Right lobe of liver (tissue), 6 donors: Measurements from ENCODE around the gene GOLGA1. TPM values are rescaled to one million over a fixed set of nuclear protein-coding genes. Genes with fewer than 3 reads are reported as not detected.

ENCODE experiments used
- ATAC-seq, 4 donors: fragments of 200-7000 bp; cut with Tn5 transposase; one replicate each; pipeline ENCODE4 v1.9.1; 2020; ENCODE audit warnings: mild to moderate bottlenecking in 4 of 4, moderate library complexity in 4 of 4
- DNase-seq, 3 donors: peaks; one replicate each; pipeline ENCODE4 v3.0.0-alpha.2; 2020
- H3K27ac ChIP-seq, 3 donors: fragments of 200-600 bp; one replicate each; pipeline ENCODE4 v1.8.0; 2022
- H3K27me3 ChIP-seq, 2 donors: fragments of 200-600 bp; one replicate each; pipeline ENCODE4 v1.8.0; 2022
- H3K36me3 ChIP-seq, 4 donors: fragments of 200-600 bp; sonication (generic) in 1 of 4; one replicate each; pipeline versions ENCODE4 v1.5.1 to v1.8.0; 2017 to 2022; ENCODE audit warnings: control low read depth in 1 of 4
- H3K4me1 ChIP-seq, 4 donors: fragments of 200-600 bp; sonication (generic) in 1 of 4; one replicate each; pipeline versions ENCODE4 v1.5.1 to v1.8.0; 2017 to 2022; ENCODE audit warnings: control low read depth in 1 of 4
- H3K4me3 ChIP-seq, 3 donors: fragments of 200-600 bp; one replicate each; pipeline ENCODE4 v1.8.0; 2022
- H3K9me3 ChIP-seq, 4 donors: fragments of 200-600 bp; sonication (generic) in 1 of 4; one replicate each; pipeline versions ENCODE4 v1.5.1 to v1.8.0; 2017 to 2022; ENCODE audit warnings: control low read depth in 1 of 4
- CTCF ChIP-seq, 4 donors: fragments of 200-600 bp in 3 of 4; fragments of 450-650 bp in 1 of 4; IDR thresholded peaks; one replicate each; pipeline versions ENCODE4 v1.5.1 to v1.8.0; 2016 to 2022; ENCODE audit warnings: antibody characterized with exemption in 4 of 4, mild to moderate bottlenecking in 2 of 4
- POLR2A ChIP-seq: fragments of 450-650 bp; IDR thresholded peaks from one replicate; pipeline ENCODE4 v1.6.1; 2017; ENCODE audit warnings: antibody characterized with exemption, mild to moderate bottlenecking
- WGBS: methylation state at CpG from one replicate; pipeline ENCODE4 v1.1.6; 2018; ENCODE audit warnings: low coverage, low lambda C conversion rate; ENCODE audit not compliant: insufficient coverage; ENCODE audit errors: missing lambda C conversion rate; 5-methylcytosine and 5-hydroxymethylcytosine counted together
- intact Hi-C, 2 donors: fragments of 100-400 bp; cut with DNase I; formaldehyde crosslinking; loops; one replicate each; pipeline versions ENCODE4 v1.11.2 to v1.14.1; 2022
- total RNA-seq, 6 experiments: library from RNA; depleted of rRNA in 2 of 6; stranded (reverse); fragments of >200 nt in 2 of 6; fragmentation: NEBNext Ultra II Directional in 3 of 6; extraction: Animal tissue kit (Norgen Biotek cat#: 25700) in 3 of 6; gene quantifications; one replicate each; pipeline versions ENCODE4 v1.1.0 to v1.2.4, GENCODE V29; 2016 to 2023
- donor health status: DM: no; HTN: yes; CAD: no.
- donor health status: DM: no; HTN: no; CAD: no.
- donor health status: DM: no; HTN: no; CAD: no.
- donor health status: DM: no; HTN: yes; CAD: no.
- donor health status: DM: no; HTN: yes; CAD: no.

The GOLGA1 gene
- total RNA-seq, 6 experiments from 2014 or later, result 10.2 to 16.2 (median 12.5) TPM

DNA sequence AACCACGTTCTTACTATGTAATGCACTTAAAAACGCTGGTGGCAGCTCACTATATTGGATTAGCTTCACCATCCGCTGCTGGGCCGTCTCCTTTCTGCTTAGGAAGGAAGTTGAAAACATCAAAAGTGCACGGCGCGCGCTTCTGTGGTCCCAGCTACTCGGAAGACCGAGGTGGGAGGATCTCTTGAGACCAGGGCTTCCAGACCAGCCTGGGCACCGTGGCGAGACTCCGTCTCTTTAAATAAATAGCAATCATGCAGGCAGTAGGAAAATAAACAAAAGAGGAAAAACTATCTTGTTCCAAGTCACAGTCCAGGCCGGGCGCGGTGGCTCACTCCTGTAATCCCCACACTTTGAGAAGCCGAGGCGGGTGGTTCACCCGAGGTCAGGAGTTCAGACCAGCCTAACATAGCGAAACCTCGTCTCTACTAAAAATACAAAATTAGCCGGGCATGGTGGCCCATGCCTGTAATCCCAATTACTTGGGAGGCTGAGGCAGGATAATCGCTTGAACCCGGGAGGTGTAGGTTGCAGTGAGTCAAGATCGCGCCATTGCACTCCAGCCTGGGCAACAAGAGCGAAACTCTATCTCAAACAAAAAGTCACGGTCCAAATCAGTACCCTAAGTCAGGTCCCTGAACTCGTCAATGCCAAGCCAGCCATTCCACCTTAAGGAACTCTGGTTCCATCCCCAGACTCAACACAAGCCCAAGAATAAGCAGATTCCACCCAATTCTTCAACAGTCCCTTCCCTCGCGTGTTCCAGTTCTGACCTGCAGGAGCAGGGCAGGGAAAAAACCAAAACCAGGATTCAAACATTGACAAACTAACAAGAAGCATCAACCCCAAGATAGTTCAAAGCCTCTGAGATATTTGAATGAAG lies 1.0 kb upstream of the GOLGA1 start:
- 3% methylated on average over 30 of the region's 31 CpGs for WGBS

DNA sequence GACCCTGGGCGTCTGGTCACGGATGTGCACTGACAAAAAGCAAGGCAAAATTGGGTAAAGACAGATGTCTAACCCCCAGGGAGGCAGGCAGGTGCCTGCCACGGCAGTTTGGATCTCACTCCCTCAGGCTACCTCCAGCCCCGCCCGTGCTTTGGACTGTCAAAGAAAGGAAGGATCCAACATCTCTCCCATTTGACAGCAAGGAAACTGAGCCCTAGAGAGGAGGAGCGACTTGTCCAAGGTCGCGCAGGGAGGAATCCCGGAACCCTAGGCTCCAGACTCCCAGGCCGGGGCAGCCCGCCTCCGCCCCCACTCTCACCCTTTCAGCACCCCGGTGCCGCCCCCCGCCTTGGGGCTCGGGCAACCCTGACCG lies 376 bp downstream of the GOLGA1 start:
- Histone ChIP-seq H3K4me3 (peak overlapping the region; percentile 75 to 92 (median 86)), H3K27ac (peak overlapping the region; percentile 91 to 97 (median 97)), H3K27me3 (no peaks in the 10 kb centered on the region), H3K36me3 (peaks cover 0 to 24% (median 4%) of the 10 kb centered on the region in 4 donors), H3K9me3 (no peaks in the 10 kb centered on the region), H3K4me1 (peaks cover 0 to 11% (median 0%) of the 10 kb centered on the region in 4 donors)
- no peak for DNase-seq
- 0% methylated on average over 5 of the region's 17 CpGs for WGBS
- peak; percentile 51 to 62 (median 60) for ATAC-seq
- TF ChIP-seq CTCF (IDR thresholded peaks at IDR 0.05) (no peak), POLR2A (no peak)
- intact Hi-C loops, result no loop called here

More for the DNA sequence above, 1.0 kb upstream of the GOLGA1 start:
- H3K36me3 ChIP-seq, result peaks cover 0 to 12% (median 0%) of the 10 kb centered on the region in 4 donors
- H3K27ac ChIP-seq, result peak overlapping the region; percentile 91 to 97 (median 97)
- no peaks in the 10 kb centered on the region for H3K27me3 ChIP-seq
- no peak for TF ChIP-seq POLR2A
- no peak for TF ChIP-seq CTCF (IDR thresholded peaks at IDR 0.05)
- intact Hi-C loops, result no loop called here
- no peaks in the 10 kb centered on the region for H3K9me3 ChIP-seq
- peak overlapping the region; percentile 75 to 92 (median 86) for H3K4me3 ChIP-seq
- ATAC-seq (peak; percentile 31 to 59 (median 51)), DNase-seq (peak; percentile 65 to 77 (median 76))
- H3K4me1 ChIP-seq, result peaks cover 0 to 19% (median 1%) of the 10 kb centered on the region in 4 donors

DNA sequence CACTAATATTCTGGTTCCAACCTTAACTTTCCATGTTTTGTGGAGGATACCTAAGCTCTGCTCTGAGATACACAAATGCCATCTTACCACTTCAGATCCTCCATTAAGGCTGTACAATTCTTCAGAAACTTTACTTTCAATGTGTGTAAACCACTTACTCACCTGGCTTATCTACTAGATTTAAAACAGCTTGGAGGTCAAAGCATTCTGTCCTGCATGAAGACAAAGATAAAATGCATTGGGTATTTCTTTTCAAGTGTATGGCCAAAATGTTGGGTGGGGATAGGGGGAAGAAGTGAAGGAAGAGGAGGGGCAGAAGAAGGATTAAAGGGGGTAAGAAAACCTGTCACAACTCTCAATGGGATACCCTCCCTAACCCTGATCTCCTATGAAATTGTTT lies 939 bp downstream of the GOLGA1 start:
- ATAC-seq, result no peak
- Histone ChIP-seq H3K36me3 (peaks cover 0 to 30% (median 4%) of the 10 kb centered on the region in 4 donors), H3K27me3 (no peaks in the 10 kb centered on the region), H3K4me1 (peaks cover 0 to 11% (median 0%) of the 10 kb centered on the region in 4 donors), H3K4me3 (peak overlapping the region; percentile 75 to 92 (median 86)), H3K27ac (peak overlapping the region; percentile 91 to 97 (median 97)), H3K9me3 (no peaks in the 10 kb centered on the region)
- no peak for TF ChIP-seq CTCF (IDR thresholded peaks at IDR 0.05)
- TF ChIP-seq POLR2A, result no peak
- DNase-seq, result no peak
- intact Hi-C loops, result no loop called here

GRCh38 chr9:124934290-124934689 lies 6.6 kb downstream of the GOLGA1 start:
- TF ChIP-seq POLR2A (no peak), CTCF (IDR thresholded peaks at IDR 0.05) (no peak)
- no peaks in the 10 kb centered on the region for H3K9me3 ChIP-seq
- ATAC-seq (no peak), DNase-seq (no peak)
- H3K4me1 ChIP-seq, result no peaks in the 10 kb centered on the region
- peaks cover 0 to 61% (median 5%) of the 10 kb centered on the region in 4 donors for H3K36me3 ChIP-seq
- H3K4me3 ChIP-seq, result no peak overlapping the region
- intact Hi-C loops, result no loop called here
- H3K27me3 ChIP-seq, result no peaks in the 10 kb centered on the region
- H3K27ac ChIP-seq, result no peak overlapping the region
